Activated naive CD8-positive, alpha-beta T cell treated with anti-CD3 and anti-CD28 coated beads for 36 hours (primary cell): ENCODE measurements around the gene FLT3. TPM values are rescaled to one million over a fixed set of nuclear protein-coding genes. Genes with fewer than 3 reads are reported as not detected.
"Not testable (repeated sequence)": the region's sequence is repeated elsewhere in the genome, so short reads cannot be mapped to it uniquely, and the experiment has no call there.

Experiments
- DNase-seq: peaks from one replicate; pipeline ENCODE4 v3.0.0; 2021
- H3K27ac Mint-ChIP-seq: one replicate; pipeline ENCODE4 v1.8.0; 2022; ENCODE audit warnings: mild to moderate bottlenecking, moderate library complexity, mixed read lengths
- H3K27me3 Mint-ChIP-seq: one replicate; pipeline ENCODE4 v1.8.0; 2022; ENCODE audit warnings: mild to moderate bottlenecking, mixed read lengths
- H3K36me3 Mint-ChIP-seq: one replicate; pipeline ENCODE4 v1.8.0; 2021; ENCODE audit warnings: mild to moderate bottlenecking, mixed read lengths
- H3K4me1 Mint-ChIP-seq: one replicate; pipeline ENCODE4 v1.8.0; 2021; ENCODE audit warnings: mixed read lengths
- H3K4me3 Mint-ChIP-seq: one replicate; pipeline ENCODE4 v1.8.0; 2022; ENCODE audit warnings: mild to moderate bottlenecking, moderate library complexity, mixed read lengths
- H3K9me3 Mint-ChIP-seq: one replicate; pipeline ENCODE4 v1.8.0; 2022; ENCODE audit warnings: mixed read lengths
- total RNA-seq, 2 experiments: library from RNA; stranded (reverse); gene quantifications; one replicate each; pipeline ENCODE4 v1.2.3, GENCODE V29; 2021

FLT3 gene
- under 1 TPM in 1 of 2 experiments, not detected in 1; 0.19 TPM for total RNA-seq

GRCh38 chr13:28100150-28101121, at the start of gene FLT3:
Gene FLT3 (minus strand): TSS chr13:28100576. CDS start chr13:28100510, 66 bp downstream.
- peak within 1 kb of the TSS; percentile 64 for H3K4me3 Mint-ChIP-seq
- H3K36me3 Mint-ChIP-seq = no peaks in the 10 kb centered on the region
- peaks cover 7% of the 10 kb centered on the region for H3K4me1 Mint-ChIP-seq
- H3K9me3 Mint-ChIP-seq = no peaks in the 10 kb centered on the region
- no peak within 1 kb of the TSS for H3K27ac Mint-ChIP-seq
- peak; percentile 51 for DNase-seq
- H3K27me3 Mint-ChIP-seq = peaks cover 71% of the 10 kb centered on the region

- H3K9me3 Mint-ChIP-seq = no peaks in the 10 kb centered on the region
- peaks cover 9% of the 10 kb centered on the region for H3K36me3 Mint-ChIP-seq
- H3K27me3 Mint-ChIP-seq = no peaks in the 10 kb centered on the region
- H3K4me1 Mint-ChIP-seq = peaks cover 34% of the 10 kb centered on the region
- no peak for DNase-seq
- no peak overlapping the region for H3K27ac Mint-ChIP-seq
- no peak overlapping the region for H3K4me3 Mint-ChIP-seq
These were observed 47.1 kb upstream of the FLT3 start for GRCh38 chr13:28147495-28147894.

GRCh38 chr13:28145049-28145448, 44.7 kb upstream of the FLT3 start:
- H3K4me3 Mint-ChIP-seq = no peak overlapping the region
- no peak for DNase-seq
- H3K36me3 Mint-ChIP-seq = peaks cover 6% of the 10 kb centered on the region
- H3K4me1 Mint-ChIP-seq = peaks cover 45% of the 10 kb centered on the region
- no peaks in the 10 kb centered on the region for H3K27me3 Mint-ChIP-seq
- no peaks in the 10 kb centered on the region for H3K9me3 Mint-ChIP-seq
- no peak overlapping the region for H3K27ac Mint-ChIP-seq

GRCh38 chr13:28141542-28141941, 41.2 kb upstream of the FLT3 start:
- DNase-seq, H3K27me3 Mint-ChIP-seq, H3K9me3 Mint-ChIP-seq: not testable (repeated sequence)
- H3K4me3 Mint-ChIP-seq = peak overlapping the region; percentile 72
- peaks cover 36% of the 10 kb centered on the region for H3K4me1 Mint-ChIP-seq
- peak overlapping the region; percentile 25 for H3K27ac Mint-ChIP-seq
- H3K36me3 Mint-ChIP-seq = peaks cover 11% of the 10 kb centered on the region

GRCh38 chr13:28140433-28141125, 40.2 kb upstream of the FLT3 start:
- Mint-ChIP-seq H3K27ac (peak overlapping the region; percentile 88), H3K9me3 (no peaks in the 10 kb centered on the region), H3K4me3 (peak overlapping the region; percentile 82), H3K36me3 (peaks cover 11% of the 10 kb centered on the region), H3K27me3 (no peaks in the 10 kb centered on the region), H3K4me1 (peaks cover 37% of the 10 kb centered on the region)
- DNase-seq = no peak

- H3K27ac Mint-ChIP-seq = peak overlapping the region; percentile 88
- peaks cover 37% of the 10 kb centered on the region for H3K4me1 Mint-ChIP-seq
- H3K27me3 Mint-ChIP-seq = no peaks in the 10 kb centered on the region
- DNase-seq = peak; percentile 87
- H3K9me3 Mint-ChIP-seq = no peaks in the 10 kb centered on the region
- peaks cover 5% of the 10 kb centered on the region for H3K36me3 Mint-ChIP-seq
- H3K4me3 Mint-ChIP-seq = peak overlapping the region; percentile 82
These were observed 38.5 kb upstream of the FLT3 start for GRCh38 chr13:28138756-28139470.

- Mint-ChIP-seq H3K4me3 (peak within 1 kb of the TSS; percentile 82), H3K27ac (peak within 1 kb of the TSS; percentile 97), H3K4me1 (peaks cover 34% of the 10 kb centered on the region), H3K36me3 (peaks cover 5% of the 10 kb centered on the region), H3K9me3 (no peaks in the 10 kb centered on the region), H3K27me3 (no peaks in the 10 kb centered on the region)
- DNase-seq = peak; percentile 91
These were observed 37.8 kb upstream of the FLT3 start, which contains the start of gene PAN3 for GRCh38 chr13:28138012-28138755. Gene PAN3 (plus strand): TSS chr13:28138545. CDS start chr13:28138658, 113 bp downstream.

GRCh38 chr13:28137596-28137995, 37.2 kb upstream of the FLT3 start:
- Mint-ChIP-seq H3K9me3 (no peaks in the 10 kb centered on the region), H3K4me3 (peak overlapping the region; percentile 82), H3K27me3 (no peaks in the 10 kb centered on the region), H3K36me3 (peaks cover 5% of the 10 kb centered on the region), H3K4me1 (peaks cover 28% of the 10 kb centered on the region), H3K27ac (peak overlapping the region; percentile 97)
- no peak for DNase-seq

- no peaks in the 10 kb centered on the region for H3K9me3 Mint-ChIP-seq
- H3K27ac Mint-ChIP-seq = peak overlapping the region; percentile 97
- no peaks in the 10 kb centered on the region for H3K27me3 Mint-ChIP-seq
- peak overlapping the region; percentile 82 for H3K4me3 Mint-ChIP-seq
- peaks cover 5% of the 10 kb centered on the region for H3K36me3 Mint-ChIP-seq
- DNase-seq = no peak
- peaks cover 23% of the 10 kb centered on the region for H3K4me1 Mint-ChIP-seq
These were observed 36.5 kb upstream of the FLT3 start for GRCh38 chr13:28136916-28137315.

GRCh38 chr13:28131646-28132045, 31.3 kb upstream of the FLT3 start:
- no peak overlapping the region for H3K4me3 Mint-ChIP-seq
- no peak for DNase-seq

GRCh38 chr13:28129911-28130693, 29.7 kb upstream of the FLT3 start:
- Mint-ChIP-seq H3K27me3 (no peaks in the 10 kb centered on the region), H3K4me3 (no peak overlapping the region), H3K9me3 (no peaks in the 10 kb centered on the region), H3K36me3 (no peaks in the 10 kb centered on the region), H3K4me1 (no peaks in the 10 kb centered on the region), H3K27ac (no peak overlapping the region)
- no peak for DNase-seq

More at GRCh38 chr13:28131646-28132045, 31.3 kb upstream of the FLT3 start:
- H3K27me3 Mint-ChIP-seq = no peaks in the 10 kb centered on the region
- H3K36me3 Mint-ChIP-seq = no peaks in the 10 kb centered on the region
- H3K9me3 Mint-ChIP-seq = no peaks in the 10 kb centered on the region
- H3K4me1 Mint-ChIP-seq = peaks cover 4% of the 10 kb centered on the region
- H3K27ac Mint-ChIP-seq = no peak overlapping the region

- Mint-ChIP-seq H3K36me3 (no peaks in the 10 kb centered on the region), H3K4me3 (no peak overlapping the region), H3K4me1 (no peaks in the 10 kb centered on the region), H3K27me3 (no peaks in the 10 kb centered on the region), H3K27ac (no peak overlapping the region), H3K9me3 (no peaks in the 10 kb centered on the region)
- DNase-seq = no peak
These were observed 28.6 kb upstream of the FLT3 start for GRCh38 chr13:28128926-28129325.

- H3K27ac Mint-ChIP-seq = no peak overlapping the region
- H3K36me3 Mint-ChIP-seq = no peaks in the 10 kb centered on the region
- no peaks in the 10 kb centered on the region for H3K27me3 Mint-ChIP-seq
- no peaks in the 10 kb centered on the region for H3K9me3 Mint-ChIP-seq
- H3K4me3 Mint-ChIP-seq = no peak overlapping the region
- no peaks in the 10 kb centered on the region for H3K4me1 Mint-ChIP-seq
- no peak for DNase-seq
These were observed 27.7 kb upstream of the FLT3 start for GRCh38 chr13:28128030-28128429.
